NCI-H2081 (cell line): ENCODE results near the gene UBA5.

ENCODE experiments used
- DNase-seq, 2 experiments: peaks; one replicate each; lab custom pipeline; 2025; lab: John Stamatoyannopoulos, UW

Gene UBA5

DNA sequence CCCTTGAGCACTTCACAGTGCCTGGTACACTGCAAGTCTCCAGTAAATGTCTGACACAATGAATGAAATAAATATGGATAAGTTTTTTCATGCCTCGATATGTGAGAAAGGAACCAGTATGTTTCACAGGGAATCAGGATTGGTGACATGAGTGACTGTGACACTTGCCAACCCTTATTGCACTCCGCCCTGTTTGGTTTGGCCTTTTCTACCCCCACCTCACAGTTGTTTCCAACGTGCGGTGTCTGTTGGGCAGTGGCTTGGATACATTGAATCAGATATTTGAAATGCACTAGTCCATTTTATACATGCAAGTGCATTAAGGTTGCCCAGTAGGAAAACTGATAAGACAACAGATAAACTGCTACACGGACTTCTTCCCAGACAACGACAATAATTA is 60.1 kb downstream of the UBA5 start:
- no peak for DNase-seq

DNA sequence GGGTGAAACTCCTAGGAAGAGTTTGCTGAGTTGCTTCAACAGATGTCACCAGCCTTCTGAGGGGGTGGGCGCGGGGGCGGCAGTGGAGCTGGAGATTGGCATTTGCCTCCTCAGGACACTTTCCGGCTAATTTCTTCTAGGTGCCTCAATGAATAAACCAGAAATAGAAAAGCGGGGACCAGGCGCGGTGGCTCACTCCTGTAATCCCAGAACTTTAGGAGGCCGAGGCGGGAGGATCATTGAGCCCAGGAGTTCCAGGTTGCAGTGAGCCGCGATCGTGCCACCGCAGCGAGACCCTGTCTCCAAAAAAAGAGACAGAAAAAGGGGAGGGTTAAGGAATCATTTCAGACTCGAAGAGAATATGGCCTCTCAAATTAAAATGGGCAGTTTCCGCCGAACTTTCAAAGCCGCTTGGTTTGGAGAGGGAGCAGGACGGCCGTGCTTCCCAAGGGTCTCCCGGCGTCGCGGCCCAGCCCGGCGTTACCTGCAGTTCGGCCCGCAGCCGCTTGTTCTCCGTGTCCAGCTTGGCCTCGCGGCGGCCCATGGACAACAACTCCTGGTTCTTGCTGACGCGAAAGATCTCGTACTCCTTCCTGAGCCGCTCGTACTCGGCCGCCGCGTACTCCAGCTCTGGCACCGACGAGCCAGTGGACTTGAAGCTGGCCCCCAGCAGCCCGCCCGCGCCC is 61.5 kb downstream of the UBA5 start:
- peak; percentile 54 to 65 for DNase-seq

DNA sequence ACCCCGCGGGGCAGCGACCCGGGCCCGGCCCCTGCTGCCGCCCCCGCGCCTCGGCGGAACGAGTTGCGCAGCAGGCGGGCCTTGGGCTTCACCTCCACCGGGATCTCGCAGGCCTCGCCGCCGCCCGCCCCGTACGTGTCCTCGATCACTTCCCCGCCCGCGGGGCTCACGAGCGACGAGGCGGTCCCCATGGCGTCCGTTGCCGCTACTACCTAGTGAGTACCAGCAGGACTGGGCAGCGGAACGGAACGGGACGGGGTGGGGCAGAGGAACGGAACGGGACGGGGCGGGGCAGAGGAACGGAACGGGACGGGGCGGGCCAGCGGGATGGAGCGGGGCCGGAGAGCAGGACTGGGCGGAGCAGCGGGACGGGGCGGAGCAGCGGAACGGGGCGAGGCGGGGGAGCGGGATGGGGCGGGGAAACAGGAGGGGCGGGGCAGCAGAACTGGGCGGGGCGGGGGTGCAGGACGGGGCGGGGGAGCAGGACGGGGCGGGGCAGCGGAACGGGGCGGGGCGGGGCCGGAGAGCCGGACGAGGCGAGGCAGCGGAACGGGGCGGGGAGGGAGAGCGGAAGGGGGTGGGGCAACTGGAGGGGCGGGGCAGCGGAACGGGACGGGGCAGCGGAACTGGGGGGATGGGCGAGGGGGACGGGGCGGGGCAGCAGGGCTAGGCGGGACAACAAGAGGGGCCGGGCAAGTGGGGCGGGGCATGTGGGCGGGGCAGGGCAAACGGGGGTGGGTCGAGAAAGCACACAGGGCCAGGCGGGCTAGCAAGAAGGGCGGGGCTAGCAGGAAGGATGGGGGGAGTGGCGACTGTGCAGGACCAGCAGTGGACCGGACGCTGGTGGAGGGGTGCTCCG is 62.3 kb downstream of the UBA5 start, which contains the start of gene NPHP3:
TSS of gene NPHP3 (minus strand) at position 245 of the 859 bp plus-strand sequence. CDS start at position 191, 54 bp downstream.
- peak; percentile 95 to 99 for DNase-seq

DNA sequence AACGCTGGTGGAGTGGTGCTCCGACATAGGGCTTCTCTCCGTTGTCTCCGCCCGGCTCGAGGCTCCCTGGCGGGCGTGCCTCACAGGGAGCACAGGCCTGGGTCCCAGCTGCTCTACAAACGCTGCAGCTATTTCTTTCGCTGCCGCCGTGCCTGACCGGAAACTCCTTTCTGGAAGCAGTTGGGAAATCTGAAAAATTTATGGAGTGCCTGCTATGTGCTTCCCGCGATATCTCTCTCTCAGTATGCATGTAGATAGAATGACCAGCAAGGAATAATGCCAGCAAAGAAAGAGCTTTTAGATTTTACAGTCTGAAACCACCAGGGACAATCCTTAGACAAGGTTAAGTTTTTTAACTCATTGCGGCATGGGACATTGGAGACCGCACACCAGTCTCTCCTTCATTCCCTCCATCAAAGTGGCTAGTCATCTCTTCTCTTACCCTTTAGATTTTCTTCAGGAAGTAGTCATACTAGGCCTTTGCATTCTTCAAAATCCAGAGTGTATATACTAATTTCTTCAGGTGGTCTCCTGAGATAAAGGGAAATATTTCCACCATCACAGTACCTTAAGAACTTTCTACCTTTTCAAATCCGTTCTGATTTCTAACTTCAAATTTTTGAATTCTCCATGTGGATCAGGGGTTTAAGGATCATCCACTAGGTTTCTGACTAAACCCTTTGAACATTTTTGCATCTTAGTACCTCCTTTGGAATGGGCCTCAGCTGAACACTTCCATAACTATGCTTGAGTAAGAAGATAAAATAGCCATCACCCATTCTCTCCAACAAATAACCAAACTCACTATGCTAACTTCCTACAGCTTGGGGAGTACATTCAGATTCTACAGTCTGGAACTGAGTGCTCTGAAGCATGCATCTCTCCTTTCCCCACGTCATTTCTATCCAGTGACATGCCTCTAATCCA is 63.2 kb downstream of the UBA5 start:
- DNase-seq: no peak

DNA sequence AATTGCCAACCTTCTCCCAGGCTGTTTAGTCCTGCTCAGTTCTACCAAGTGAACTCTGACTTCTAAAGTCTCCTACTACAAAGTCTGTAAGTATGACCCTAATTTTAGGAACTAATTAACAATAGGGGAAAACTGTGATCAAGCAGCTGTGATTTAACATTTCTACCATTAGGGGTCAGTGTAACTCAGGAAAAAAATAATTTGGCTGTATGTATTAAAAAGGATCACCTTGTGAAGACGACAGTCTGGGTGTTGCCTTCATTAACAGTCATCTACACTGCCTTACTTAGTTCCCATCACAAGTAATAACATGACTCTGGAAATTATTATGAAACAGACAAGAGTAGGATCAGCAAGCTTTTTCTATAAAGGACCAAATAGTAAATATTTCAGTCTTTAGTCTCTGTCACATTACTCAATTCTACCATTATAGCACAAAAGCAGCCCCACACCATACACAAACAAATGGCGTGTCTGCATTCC is 66.3 kb downstream of the UBA5 start:
- peak; percentile 43 to 72 for DNase-seq
